Heart left ventricle (tissue), 13 donors: Measurements from ENCODE around the gene ASL.

ENCODE experiments used
- POLR2A ChIP-seq, 2 donors: fragments of 450-650 bp; IDR thresholded peaks; one replicate each; pipeline ENCODE4 v1.6.1; 2017; ENCODE audit warnings: antibody characterized with exemption in 2 of 2, mild to moderate bottlenecking in 2 of 2, moderate library complexity in 2 of 2
- TF ChIP-seq, protein P1 (sequence below), 12 donors: fragments of 200-600 bp; sonication (generic) in 4 of 12; IDR thresholded peaks; one replicate each; pipeline versions ENCODE4 v1.5.0 to v1.8.0; 2018 to 2022; ENCODE audit warnings: antibody characterized with exemption in 12 of 12, mild to moderate bottlenecking in 5 of 12
- donor health status: ischemic (EF 13 %, LVEDD 7.1; RV severe dilation, severe dysfunction).
- donor health status: DM: no; HTN: yes; CAD: no.
- donor health status: DM: no; HTN: no; CAD: no.
- donor health status: ischemic (EF 25% LVEDD 6.9; RV normal size, moderate dysfunction).
- donor health status: ischemic (EF 25% LVEDD 5.7; RV mildly dilated, moderate dysfunction).
- donor health status: ischemic (EF 35%, LVEDD 5.7; RV mildly dilated, moderate dysfunction).
- donor health status: nonischemic (EF 11% LVEDD 7.7; RV severe dilation, severe dysfunction).
- donor health status: DM: yes; HTN: yes; CAD: no.
- donor health status: PGD.
- donor health status: ischemic (EF 29% LVEDD 5.4; RV normal size, mild dysfunction).
- donor health status: nonischemic (EF 23%, LVEDD 6.1; RV moderate dilation, normal function).

DNA sequence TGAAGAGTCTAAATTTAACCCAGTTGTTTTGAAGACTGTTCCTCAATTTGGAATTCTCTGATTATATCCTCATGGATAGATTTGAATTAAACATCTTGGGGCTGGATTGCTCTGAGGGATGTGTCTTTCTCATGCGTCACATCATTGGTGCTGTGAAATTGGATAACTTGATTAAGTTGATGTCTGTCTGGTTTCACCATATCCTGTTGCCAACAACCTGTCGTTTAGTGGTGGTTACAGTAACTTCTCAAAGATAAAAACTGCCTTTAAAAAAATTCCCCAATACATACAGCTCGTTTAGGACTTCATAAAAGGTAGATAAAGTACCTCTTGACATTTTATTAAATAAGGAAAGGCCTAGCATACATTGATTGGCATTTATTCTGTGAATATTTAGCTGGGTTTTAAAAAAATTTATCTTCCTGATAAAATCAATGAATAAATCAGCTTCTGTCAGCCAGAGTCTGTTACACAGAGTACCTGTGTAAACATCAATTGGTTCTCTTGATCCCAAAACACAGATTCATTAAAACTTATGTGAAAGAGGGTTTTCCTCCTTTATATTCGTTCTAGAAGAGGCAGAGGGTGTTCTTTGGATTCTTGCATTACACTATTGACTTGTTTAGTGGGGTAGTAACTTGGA lies 49.6 kb downstream of the ASL start:
- TF ChIP-seq, protein P1, sequence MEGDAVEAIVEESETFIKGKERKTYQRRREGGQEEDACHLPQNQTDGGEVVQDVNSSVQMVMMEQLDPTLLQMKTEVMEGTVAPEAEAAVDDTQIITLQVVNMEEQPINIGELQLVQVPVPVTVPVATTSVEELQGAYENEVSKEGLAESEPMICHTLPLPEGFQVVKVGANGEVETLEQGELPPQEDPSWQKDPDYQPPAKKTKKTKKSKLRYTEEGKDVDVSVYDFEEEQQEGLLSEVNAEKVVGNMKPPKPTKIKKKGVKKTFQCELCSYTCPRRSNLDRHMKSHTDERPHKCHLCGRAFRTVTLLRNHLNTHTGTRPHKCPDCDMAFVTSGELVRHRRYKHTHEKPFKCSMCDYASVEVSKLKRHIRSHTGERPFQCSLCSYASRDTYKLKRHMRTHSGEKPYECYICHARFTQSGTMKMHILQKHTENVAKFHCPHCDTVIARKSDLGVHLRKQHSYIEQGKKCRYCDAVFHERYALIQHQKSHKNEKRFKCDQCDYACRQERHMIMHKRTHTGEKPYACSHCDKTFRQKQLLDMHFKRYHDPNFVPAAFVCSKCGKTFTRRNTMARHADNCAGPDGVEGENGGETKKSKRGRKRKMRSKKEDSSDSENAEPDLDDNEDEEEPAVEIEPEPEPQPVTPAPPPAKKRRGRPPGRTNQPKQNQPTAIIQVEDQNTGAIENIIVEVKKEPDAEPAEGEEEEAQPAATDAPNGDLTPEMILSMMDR (IDR thresholded peaks at IDR 0.05), result no peak
- TF ChIP-seq POLR2A (IDR thresholded peaks at IDR 0.05), result no peak
